Measurements from ENCODE around the gene BATF.

Gene BATF

DNA sequence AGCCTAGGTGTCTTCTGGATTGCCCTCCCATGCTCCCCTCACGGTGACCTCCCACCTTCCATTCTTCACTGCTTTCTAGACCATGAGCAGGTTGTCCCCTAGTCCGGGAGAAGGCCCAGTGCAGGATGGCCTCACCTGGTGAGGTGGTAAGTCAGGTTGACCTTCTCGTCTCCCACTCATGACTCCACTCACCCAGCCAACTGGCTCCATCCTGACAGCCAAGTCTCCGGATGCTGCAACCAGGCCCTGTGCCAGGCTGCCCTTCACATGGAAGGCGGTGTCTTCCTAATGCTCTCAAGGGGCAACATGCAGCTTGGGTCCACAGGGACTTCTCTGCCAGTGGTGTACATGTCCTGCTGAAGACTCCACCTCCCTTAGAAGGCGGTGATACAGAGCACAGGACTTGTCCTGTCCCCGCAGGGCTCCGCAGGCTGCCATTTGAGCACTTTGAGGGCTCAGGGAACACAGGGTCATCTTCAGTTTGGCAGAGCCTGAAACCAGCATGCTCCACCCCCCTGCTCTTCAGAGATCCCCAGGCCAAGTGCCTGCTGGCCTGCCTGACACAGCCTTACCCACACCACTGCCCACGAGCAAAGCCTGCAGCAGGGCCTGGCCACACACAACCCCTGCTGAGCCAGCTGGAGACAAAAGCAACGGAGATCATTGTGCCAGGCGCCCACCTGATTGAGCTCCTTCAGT lies 25.4 kb downstream of the BATF start:
- no peak overlapping the region for H3K27ac ChIP-seq
- TF ChIP-seq, protein P1, sequence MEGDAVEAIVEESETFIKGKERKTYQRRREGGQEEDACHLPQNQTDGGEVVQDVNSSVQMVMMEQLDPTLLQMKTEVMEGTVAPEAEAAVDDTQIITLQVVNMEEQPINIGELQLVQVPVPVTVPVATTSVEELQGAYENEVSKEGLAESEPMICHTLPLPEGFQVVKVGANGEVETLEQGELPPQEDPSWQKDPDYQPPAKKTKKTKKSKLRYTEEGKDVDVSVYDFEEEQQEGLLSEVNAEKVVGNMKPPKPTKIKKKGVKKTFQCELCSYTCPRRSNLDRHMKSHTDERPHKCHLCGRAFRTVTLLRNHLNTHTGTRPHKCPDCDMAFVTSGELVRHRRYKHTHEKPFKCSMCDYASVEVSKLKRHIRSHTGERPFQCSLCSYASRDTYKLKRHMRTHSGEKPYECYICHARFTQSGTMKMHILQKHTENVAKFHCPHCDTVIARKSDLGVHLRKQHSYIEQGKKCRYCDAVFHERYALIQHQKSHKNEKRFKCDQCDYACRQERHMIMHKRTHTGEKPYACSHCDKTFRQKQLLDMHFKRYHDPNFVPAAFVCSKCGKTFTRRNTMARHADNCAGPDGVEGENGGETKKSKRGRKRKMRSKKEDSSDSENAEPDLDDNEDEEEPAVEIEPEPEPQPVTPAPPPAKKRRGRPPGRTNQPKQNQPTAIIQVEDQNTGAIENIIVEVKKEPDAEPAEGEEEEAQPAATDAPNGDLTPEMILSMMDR (conservative IDR thresholded peaks at IDR 0.05), result no peak

DNA sequence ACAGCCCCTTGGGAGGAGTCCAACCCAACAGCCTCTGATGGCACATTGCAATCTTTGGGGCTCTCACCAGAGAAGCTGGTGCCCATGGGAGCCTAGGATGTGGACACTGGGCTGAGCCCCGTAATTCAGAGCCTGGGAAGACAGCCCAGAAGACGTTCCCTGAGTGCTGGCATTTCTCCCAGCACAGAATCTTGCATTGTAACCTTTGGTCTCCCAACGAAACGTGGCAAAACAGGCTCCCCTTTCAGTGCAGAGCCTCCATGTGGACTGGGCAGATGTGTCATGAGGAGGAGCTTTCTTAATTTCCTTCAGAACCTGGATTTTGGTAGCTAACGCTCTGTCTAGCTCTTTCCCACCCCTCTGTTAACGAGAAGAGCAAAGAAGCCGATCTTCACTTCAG lies 26.3 kb downstream of the BATF start:
- TF ChIP-seq, protein P1 (conservative IDR thresholded peaks at IDR 0.05), result no peak
- no peak overlapping the region for H3K27ac ChIP-seq

DNA sequence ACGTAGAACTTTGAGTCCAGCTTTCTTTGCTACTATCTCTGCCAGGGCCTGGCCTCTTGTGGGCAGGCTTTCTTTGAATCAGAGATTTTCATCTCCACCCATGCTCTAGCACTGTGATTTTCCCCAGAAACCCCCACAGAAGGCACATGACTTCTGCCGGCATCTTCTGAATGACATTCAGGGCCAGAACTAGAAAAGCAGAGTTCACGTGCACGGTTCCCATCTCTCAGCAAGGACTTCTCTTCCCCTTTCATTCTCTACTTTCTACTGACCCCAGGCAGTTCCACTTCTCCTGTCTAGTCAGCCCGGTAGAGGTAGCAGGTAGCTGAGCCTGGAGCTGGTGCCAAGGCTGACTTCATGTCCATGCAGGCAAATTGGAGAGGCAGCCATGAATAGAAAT lies 26.9 kb downstream of the BATF start:
- no peak overlapping the region for H3K27ac ChIP-seq
- TF ChIP-seq, protein P1 (conservative IDR thresholded peaks at IDR 0.05), result no peak

DNA sequence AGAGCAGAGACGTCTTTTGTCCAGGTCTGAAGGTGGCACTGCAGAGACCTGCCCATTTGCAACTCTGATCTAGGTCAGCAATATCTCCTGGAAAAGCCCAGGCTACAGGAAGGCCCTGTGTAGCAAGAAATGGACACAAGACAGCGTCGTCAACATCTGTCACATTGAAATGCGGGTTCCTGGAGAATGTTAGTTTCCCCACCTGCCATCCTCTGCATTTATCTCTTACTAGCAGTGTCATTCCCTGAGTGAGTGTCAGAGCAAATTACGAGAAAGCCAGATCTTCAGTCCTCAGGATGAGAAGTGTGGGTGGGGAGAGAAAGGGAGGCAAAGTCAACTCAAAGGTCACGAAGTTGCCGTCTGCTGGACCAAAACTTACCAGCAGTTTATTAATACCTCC lies 28.8 kb downstream of the BATF start:
- TF ChIP-seq, protein P1 (conservative IDR thresholded peaks at IDR 0.05), result no peak
- H3K27ac ChIP-seq, result no peak overlapping the region

DNA sequence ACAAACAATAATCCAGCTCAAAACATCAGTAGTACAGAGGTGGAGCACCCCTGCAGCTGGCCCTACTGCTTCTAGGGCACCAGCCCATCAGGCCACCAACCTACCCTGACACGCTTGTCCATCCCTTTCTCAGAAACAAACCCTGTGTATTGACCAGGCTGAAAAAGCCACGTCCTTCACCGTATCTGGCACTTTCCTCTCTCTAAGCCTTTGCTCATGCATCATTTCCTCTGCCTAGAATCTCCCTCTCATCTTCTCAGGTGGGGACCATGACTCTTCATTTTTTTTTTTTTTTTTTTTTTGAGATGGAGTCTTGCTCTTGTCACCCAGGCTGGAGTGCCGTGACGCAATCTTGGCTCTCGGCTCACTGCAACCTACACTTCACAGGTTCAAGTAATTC lies 30.9 kb downstream of the BATF start:
- no peak overlapping the region for H3K27ac ChIP-seq
- TF ChIP-seq, protein P1 (conservative IDR thresholded peaks at IDR 0.05), result no peak

- no peak overlapping the region for H3K27ac ChIP-seq
- TF ChIP-seq, protein P1 (conservative IDR thresholded peaks at IDR 0.05), result no peak
Observed at GRCh38 chr14:75553761-75554364, 31.6 kb downstream of the BATF start.

DNA sequence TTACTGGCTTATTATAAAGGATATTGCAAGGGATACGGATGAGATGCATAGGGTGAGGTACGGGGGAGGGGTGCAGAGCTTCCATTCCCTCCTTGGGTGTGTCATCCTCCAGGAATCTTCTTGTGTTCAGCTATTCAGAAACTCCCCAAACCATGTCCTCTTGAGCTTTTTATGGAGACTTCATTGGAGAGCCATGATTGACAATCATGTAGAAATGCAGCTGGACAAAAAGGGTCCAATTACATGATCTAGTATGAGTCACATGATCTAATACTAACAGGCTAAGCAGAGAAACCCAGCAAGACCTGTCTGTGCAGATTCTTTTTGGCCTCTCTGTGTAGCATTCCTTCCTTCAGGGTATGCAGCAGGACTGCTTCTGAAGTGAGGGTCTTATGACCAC lies 32.2 kb downstream of the BATF start:
- TF ChIP-seq, protein P1 (conservative IDR thresholded peaks at IDR 0.05), result no peak
- no peak overlapping the region for H3K27ac ChIP-seq

Measured in VCaP (cell line).